Stimulated activated CD8-positive, alpha-beta memory T cell treated with anti-CD3 and anti-CD28 coated beads, Interleukin-15, amount 100 ng/mL, for 48 hours (primary cell): Measurements from ENCODE around the gene GOPC.
"Not testable (repeated sequence)": the region's sequence is repeated elsewhere in the genome, so short reads cannot be mapped to it uniquely, and the experiment has no call there.

Experiments
- DNase-seq, 2 donors: peaks; one replicate each; pipeline ENCODE4 v3.0.0-alpha.2; 2020; ENCODE audit warnings: low read depth in 2 of 2

Gene GOPC

GRCh38 chr6:117548797-117549301, 53.5 kb downstream of the GOPC start:
- no peak for DNase-seq

GRCh38 chr6:117547688-117548621, 54.4 kb downstream of the GOPC start:
- peak; percentile 18 to 35 for DNase-seq

- DNase-seq: no peak
Measured at GRCh38 chr6:117546674-117547073, 55.6 kb downstream of the GOPC start.

- DNase-seq: no peak
Measured at GRCh38 chr6:117545161-117545595, 57.1 kb downstream of the GOPC start.

GRCh38 chr6:117544716-117545115, 57.6 kb downstream of the GOPC start:
- DNase-seq: no peak

GRCh38 chr6:117542493-117542892, 59.8 kb downstream of the GOPC start:
- no peak for DNase-seq

GRCh38 chr6:117540670-117541069, 61.6 kb downstream of the GOPC start:
- no peak for DNase-seq

GRCh38 chr6:117538615-117539014, 63.7 kb downstream of the GOPC start:
- DNase-seq: no peak

GRCh38 chr6:117536317-117536716, 66.0 kb downstream of the GOPC start:
- DNase-seq: no peak

GRCh38 chr6:117534974-117535373, 67.3 kb downstream of the GOPC start:
- no peak for DNase-seq

GRCh38 chr6:117533775-117534174, 68.5 kb downstream of the GOPC start:
- no peak for DNase-seq

- no peak for DNase-seq
Measured at GRCh38 chr6:117531809-117532725, 70.2 kb downstream of the GOPC start.

GRCh38 chr6:117531346-117531745, 71.0 kb downstream of the GOPC start:
- DNase-seq: no peak

- no peak for DNase-seq
Measured at GRCh38 chr6:117530467-117531242, 71.7 kb downstream of the GOPC start.

- DNase-seq: no peak
Measured at GRCh38 chr6:117525607-117526006, 76.7 kb downstream of the GOPC start.

GRCh38 chr6:117521791-117522502, 80.4 kb downstream of the GOPC start:
- DNase-seq: no peak

GRCh38 chr6:117520603-117521395, 81.5 kb downstream of the GOPC start:
- no peak for DNase-seq

- no peak for DNase-seq
Measured at GRCh38 chr6:117518870-117519269, 83.4 kb downstream of the GOPC start.

GRCh38 chr6:117517995-117518394, 84.3 kb downstream of the GOPC start:
- not testable (repeated sequence) for DNase-seq

GRCh38 chr6:117515326-117515725, 87.0 kb downstream of the GOPC start:
- no peak for DNase-seq
